ENCODE results near the gene TBC1D22A.

- TF ChIP-seq CTCF (IDR thresholded peaks at IDR 0.05 in 4 of 5, conservative IDR thresholded peaks at IDR 0.05 in 1 of 5) (no peak), POLR2A (IDR thresholded peaks at IDR 0.05) (no peak)
Observed at GRCh38 chr22:46945481-46945880, 183.0 kb downstream of the TBC1D22A start.

Measured in gastrocnemius medialis (tissue), 4 donors.